Mononuclear cell (primary cell): ENCODE data around the gene GOLT1B. TPM values are rescaled to one million over a fixed set of nuclear protein-coding genes. Genes with fewer than 3 reads are reported as not detected.
"Not testable (repeated sequence)": the region's sequence is repeated elsewhere in the genome, so short reads cannot be mapped to it uniquely, and the experiment has no call there.

Experiments
- H3K27me3 ChIP-seq: 2 replicates; pipeline ENCODE4 v1.6.0; 2011; ENCODE audit warnings: low read length, control low read depth; ENCODE audit not compliant: insufficient read depth
- H3K4me1 ChIP-seq: 2 replicates; pipeline ENCODE4 v1.5.1; 2011; ENCODE audit warnings: mild to moderate bottlenecking, low read length, control low read depth; ENCODE audit not compliant: insufficient read depth
- H3K4me3 ChIP-seq: 2 replicates; pipeline ENCODE4 v1.5.1; 2011; ENCODE audit warnings: mild to moderate bottlenecking, low read length, moderate library complexity
- H3K9me3 ChIP-seq: 2 replicates; pipeline ENCODE4 v1.5.1; 2011; ENCODE audit warnings: low read depth, mild to moderate bottlenecking, control low read depth, low read length
- total RNA-seq: library from RNA; depleted of rRNA; stranded (reverse); fragments of >200 nt; gene quantifications from one replicate; pipeline ENCODE4 v1.2.3, GENCODE V29; 2012

GOLT1B gene, protein sequence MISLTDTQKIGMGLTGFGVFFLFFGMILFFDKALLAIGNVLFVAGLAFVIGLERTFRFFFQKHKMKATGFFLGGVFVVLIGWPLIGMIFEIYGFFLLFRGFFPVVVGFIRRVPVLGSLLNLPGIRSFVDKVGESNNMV
- total RNA-seq: 116 TPM

GRCh38 chr12:21501258-21502163, at the start of gene GOLT1B, which contains the start of gene RECQL:
GOLT1B (plus strand) TSS chr12:21501789; CDS start chr12:21501924, 135 bp downstream.
RECQL (minus strand) TSS chr12:21501635; CDS start chr12:21499570, 2,065 bp downstream.
- no peaks in the 10 kb centered on the region for H3K9me3 ChIP-seq
- H3K4me1 ChIP-seq: peaks cover 36% of the 10 kb centered on the region
- H3K4me3 ChIP-seq: peak within 1 kb of the TSS; percentile 72
- no peaks in the 10 kb centered on the region for H3K27me3 ChIP-seq

DNA sequence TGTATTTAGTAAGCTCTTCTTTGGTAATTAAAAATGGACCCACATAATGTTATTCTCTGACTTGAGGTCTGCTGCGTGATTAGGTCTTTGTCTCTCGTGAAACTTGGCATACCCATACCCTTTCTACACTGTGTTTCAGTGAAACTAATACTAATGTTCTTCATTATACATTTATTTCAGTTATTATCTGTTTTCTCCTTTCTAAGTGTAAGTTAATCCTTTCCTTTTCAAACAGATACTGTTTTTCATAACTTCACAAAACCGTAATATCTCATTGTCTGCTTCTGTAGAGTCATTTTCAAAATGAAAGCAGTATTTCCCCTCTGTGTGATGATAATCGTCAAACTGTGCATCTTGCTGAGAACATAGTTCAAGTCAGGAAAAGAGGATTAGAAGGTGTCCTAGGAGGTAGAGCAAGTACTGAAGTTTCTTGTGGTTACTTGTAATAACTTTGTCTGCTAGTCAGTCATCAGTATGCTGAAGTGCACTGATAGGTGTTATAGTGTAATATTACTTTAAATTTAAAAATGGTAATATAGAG, 48.2 kb upstream of the GOLT1B start:
- Histone ChIP-seq H3K9me3 (no peaks in the 10 kb centered on the region), H3K4me3 (no peak overlapping the region), H3K4me1 (peaks cover 3% of the 10 kb centered on the region), H3K27me3 (no peaks in the 10 kb centered on the region)

DNA sequence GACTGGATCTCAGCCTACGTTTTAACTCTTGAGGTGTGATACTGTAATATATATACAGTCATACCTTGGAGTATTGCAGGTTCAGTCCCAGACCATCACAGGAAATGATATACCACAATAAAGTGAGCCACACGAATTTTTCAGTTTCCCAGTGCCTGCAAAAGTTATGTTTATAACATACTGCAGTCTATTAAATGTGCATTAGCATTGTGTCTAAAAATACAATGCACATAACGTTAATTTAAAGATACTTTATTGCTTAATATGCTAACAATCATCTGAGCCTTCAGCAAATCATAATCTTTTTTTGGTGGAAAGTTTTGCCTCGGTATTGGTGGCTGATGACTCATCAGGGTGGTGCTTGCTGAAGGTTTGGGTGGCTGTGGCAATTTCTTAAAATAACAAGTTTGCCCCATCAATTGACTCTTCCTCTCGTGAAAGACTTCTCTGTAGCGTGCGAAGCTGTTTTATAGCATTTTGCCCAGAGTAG, 45.3 kb upstream of the GOLT1B start:
- no peaks in the 10 kb centered on the region for H3K27me3 ChIP-seq
- H3K9me3 ChIP-seq: no peaks in the 10 kb centered on the region
- H3K4me1 ChIP-seq: peaks cover 3% of the 10 kb centered on the region
- no peak overlapping the region for H3K4me3 ChIP-seq

GRCh38 chr12:21459474-21459873, 42.1 kb upstream of the GOLT1B start:
- Histone ChIP-seq H3K27me3 (no peaks in the 10 kb centered on the region), H3K4me3 (no peak overlapping the region), H3K9me3 (no peaks in the 10 kb centered on the region), H3K4me1 (peaks cover 3% of the 10 kb centered on the region)

DNA sequence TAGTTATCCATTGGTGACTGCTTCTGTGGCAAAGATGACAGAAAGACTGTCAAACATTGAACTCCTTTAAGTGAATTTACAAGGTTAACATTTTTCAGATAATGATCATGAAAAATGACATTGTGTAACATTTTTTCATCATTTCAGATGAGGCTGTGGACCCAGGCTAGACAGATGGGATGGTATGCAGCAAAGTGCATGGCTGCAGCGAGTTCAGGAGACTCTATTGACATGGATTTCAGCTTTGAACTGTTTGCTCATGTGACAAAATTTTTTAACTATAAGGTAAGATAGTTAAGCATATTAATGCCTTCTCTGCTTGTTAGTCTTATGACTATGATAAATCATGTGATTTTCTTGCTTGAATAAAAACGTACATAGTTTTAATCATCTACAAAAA, 34.3 kb upstream of the GOLT1B start:
- not testable (repeated sequence) for H3K4me1 ChIP-seq, H3K27me3 ChIP-seq, H3K9me3 ChIP-seq, H3K4me3 ChIP-seq

DNA sequence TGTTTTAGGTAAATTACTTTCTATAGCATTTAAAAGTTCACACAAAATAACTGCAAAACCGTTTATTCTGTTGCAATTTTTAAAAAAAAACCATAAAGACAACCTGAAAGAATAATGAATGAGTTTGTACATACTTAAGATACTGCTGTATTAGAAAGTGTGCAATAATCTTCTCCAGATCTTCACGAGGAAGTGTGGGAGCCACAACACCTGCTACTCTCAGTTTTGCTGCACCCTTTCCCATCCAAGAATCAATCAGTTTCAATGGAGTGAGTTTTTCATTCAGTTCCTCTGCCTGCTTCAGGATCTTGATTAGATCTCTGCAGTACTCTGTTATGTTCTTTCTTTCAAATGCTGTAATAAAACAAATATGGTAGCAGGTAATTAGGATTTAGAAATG, 30.3 kb upstream of the GOLT1B start:
- H3K9me3 ChIP-seq: no peaks in the 10 kb centered on the region
- no peaks in the 10 kb centered on the region for H3K4me1 ChIP-seq
- H3K4me3 ChIP-seq: no peak overlapping the region
- no peaks in the 10 kb centered on the region for H3K27me3 ChIP-seq

GRCh38 chr12:21472197-21472823, 29.3 kb upstream of the GOLT1B start:
- no peaks in the 10 kb centered on the region for H3K27me3 ChIP-seq
- no peaks in the 10 kb centered on the region for H3K9me3 ChIP-seq
- H3K4me1 ChIP-seq: no peaks in the 10 kb centered on the region
- no peak overlapping the region for H3K4me3 ChIP-seq

DNA sequence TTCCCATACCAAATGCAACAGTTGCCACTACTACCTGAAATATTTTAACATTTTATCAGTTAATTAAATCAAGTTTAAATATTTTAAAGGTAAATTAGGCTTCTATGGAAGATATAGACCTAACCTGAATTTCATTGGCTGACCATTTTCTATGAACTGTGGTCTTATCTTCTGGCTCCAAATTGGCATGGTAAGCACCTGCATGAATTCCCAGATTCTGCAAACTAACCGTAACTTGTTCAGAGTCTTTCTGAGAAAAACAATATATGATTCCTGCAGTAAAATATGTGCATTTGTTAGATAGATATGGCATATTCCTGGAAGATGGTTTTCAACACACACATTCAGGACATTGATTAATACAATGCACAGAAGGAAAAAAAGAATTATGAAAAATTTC, 26.0 kb upstream of the GOLT1B start:
- H3K4me1 ChIP-seq: no peaks in the 10 kb centered on the region
- H3K4me3 ChIP-seq: no peak overlapping the region
- no peaks in the 10 kb centered on the region for H3K9me3 ChIP-seq
- no peaks in the 10 kb centered on the region for H3K27me3 ChIP-seq

GRCh38 chr12:21476949-21477348, 24.6 kb upstream of the GOLT1B start:
- H3K4me3 ChIP-seq: no peak overlapping the region
- H3K9me3 ChIP-seq: no peaks in the 10 kb centered on the region
- H3K4me1 ChIP-seq: no peaks in the 10 kb centered on the region
- H3K27me3 ChIP-seq: no peaks in the 10 kb centered on the region

DNA sequence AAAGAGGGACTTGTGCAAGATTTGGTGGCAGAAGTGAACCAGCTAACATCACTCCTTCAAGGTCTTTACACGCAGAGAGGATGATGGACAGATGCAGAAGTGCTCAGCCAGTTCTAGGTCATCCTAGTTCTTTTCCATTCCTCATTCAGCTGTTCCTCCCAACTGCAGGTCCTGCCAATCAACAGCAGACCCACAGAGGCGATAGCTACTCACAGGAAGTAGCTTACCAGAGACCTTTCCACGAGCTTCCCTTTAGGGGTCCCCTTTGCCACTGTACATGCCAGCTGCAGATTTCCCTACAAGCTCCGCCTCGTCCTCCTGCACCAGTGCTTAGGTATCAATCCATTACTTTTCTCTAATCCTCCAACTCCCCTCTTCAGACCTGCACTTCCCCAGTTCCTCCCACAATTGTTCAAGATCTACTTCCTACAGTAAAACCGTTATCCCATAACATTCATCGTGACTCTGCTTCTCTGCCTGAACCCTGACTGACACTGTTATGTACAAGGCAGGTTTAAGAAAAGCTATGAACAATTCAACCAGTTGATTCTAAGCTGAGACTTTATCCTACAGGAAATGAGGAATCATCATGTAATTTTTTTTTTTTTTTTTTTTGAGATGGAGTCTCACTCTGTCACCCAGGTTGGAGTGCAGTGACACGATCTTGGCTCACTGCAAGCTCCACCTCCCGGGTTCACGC, 22.7 kb upstream of the GOLT1B start:
- H3K27me3 ChIP-seq: no peaks in the 10 kb centered on the region
- no peak overlapping the region for H3K4me3 ChIP-seq
- H3K9me3 ChIP-seq: no peaks in the 10 kb centered on the region
- H3K4me1 ChIP-seq: no peaks in the 10 kb centered on the region

- Histone ChIP-seq H3K27me3 (no peaks in the 10 kb centered on the region), H3K4me1 (no peaks in the 10 kb centered on the region), H3K4me3 (no peak overlapping the region), H3K9me3 (no peaks in the 10 kb centered on the region)
Observed at GRCh38 chr12:21483531-21483930, 18.1 kb upstream of the GOLT1B start.

- Histone ChIP-seq H3K4me1 (no peaks in the 10 kb centered on the region), H3K9me3 (no peaks in the 10 kb centered on the region), H3K27me3 (no peaks in the 10 kb centered on the region), H3K4me3 (no peak overlapping the region)
Observed at GRCh38 chr12:21485998-21486397, 15.6 kb upstream of the GOLT1B start.

- H3K4me3 ChIP-seq: no peak overlapping the region
- H3K4me1 ChIP-seq: peaks cover 36% of the 10 kb centered on the region
- no peaks in the 10 kb centered on the region for H3K27me3 ChIP-seq
- no peaks in the 10 kb centered on the region for H3K9me3 ChIP-seq
Observed at GRCh38 chr12:21499765-21500164, 1.8 kb upstream of the GOLT1B start.

- Histone ChIP-seq H3K27me3 (no peaks in the 10 kb centered on the region), H3K4me1 (peaks cover 36% of the 10 kb centered on the region)
Observed at GRCh38 chr12:21500786-21501257, 767 bp upstream of the GOLT1B start.

More at GRCh38 chr12:21500786-21501257, 767 bp upstream of the GOLT1B start:
- Histone ChIP-seq H3K9me3 (no peaks in the 10 kb centered on the region), H3K4me3 (peak overlapping the region; percentile 72)
